Measurements from ENCODE around the gene GHRL.
"Not testable (repeated sequence)": the region's sequence is repeated elsewhere in the genome, so short reads cannot be mapped to it uniquely, and the experiment has no call there.

GHRL gene

GRCh38 chr3:10322352-10322710, 29.6 kb upstream of the GHRL start:
- peak; percentile 70 for DNase-seq

GRCh38 chr3:10321630-10322351, 29.0 kb upstream of the GHRL start:
- DNase-seq, result no peak

- no peak for DNase-seq
Observed at GRCh38 chr3:10320320-10320677, 27.6 kb upstream of the GHRL start.

GRCh38 chr3:10319804-10320203, 27.1 kb upstream of the GHRL start:
- DNase-seq, result no peak

GRCh38 chr3:10319251-10319650, 26.5 kb upstream of the GHRL start:
- no peak for DNase-seq

DNA sequence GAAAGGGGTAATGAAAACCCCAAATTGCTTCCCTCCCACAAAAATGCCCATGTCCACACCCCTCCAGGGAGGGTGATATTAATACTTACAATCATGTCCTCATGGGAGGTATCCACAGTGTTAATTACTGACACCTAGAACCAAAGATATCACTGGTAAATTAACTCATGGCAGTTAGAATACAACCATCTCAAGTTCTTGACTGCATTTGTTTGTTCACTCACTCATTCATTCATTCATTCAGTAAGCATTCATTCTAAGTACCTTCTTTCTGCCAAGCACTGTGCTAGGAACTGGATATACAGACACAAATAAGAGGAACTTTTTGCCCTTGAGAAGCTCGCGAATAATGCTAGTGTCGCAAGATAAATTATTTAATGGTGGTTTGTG, 25.2 kb upstream of the GHRL start:
- DNase-seq, result no peak

- no peak for DNase-seq
Observed at GRCh38 chr3:10317311-10317960, 24.7 kb upstream of the GHRL start.

DNA sequence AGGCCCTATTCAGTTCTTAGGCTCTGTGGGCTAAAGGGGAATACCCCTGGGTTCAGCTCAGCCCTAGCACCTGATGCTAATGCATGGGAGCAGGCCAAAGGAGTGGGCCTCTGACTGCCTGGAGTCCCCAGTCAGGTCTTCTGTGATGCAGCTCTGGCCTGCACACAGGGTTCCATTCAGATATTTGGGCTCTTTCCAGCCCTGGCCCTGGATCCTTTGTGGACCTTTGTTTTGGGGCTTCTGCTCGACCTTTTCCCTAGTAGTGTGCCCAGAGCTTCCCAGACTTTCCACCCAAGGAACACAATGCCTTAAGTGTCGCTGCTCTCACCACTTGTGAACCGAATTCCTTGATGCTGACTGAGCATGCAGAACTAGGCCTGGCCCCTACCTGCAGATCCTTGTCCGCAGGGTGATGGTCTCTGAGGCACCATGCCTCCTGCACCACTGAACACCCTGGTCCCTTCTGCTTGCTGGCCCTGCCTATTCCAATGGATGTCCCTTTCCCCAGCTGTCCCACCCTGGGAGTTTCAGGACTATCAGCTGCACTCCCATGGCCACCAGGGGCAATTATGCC, 23.1 kb upstream of the GHRL start:
- DNase-seq, result no peak

DNA sequence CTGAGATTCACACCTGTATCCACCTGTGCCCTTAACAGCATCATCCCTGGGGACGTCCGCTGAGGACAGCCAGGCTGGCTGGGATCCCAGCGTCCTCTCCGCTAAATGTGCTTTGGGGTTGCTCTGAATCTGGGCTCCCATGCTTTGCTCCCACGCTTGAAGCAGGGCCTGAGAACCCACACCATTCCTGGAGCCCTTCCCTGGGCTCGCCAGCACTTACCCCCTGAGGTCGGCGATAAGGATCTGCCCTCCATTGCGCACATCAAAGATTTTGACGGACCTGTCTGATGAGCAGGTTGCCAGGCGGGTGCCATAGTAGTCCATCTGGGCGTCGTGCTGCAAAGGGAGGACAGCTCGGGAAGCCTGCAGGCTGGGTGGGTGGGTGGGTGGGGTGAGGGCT, 22.4 kb upstream of the GHRL start:
- no peak for DNase-seq

DNA sequence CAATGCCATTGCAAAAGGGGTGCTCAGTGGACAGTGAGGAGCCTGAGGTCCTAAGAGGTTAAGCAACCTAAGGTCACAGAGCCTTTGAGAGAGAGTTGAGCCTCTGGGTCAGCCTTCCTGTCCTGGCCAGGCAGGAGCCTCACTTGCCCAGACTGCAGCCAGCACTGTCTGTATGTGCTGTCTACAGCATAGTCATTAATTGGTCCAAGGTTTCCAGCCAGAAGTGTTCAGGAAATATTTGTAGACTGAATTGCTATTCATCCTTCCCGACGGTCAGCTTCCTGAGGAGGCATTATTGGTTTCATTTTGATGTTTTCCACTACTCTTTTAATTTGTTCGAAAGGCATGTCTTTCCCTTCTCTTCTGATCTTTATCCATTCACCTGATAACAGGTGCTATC, 20.1 kb upstream of the GHRL start:
- DNase-seq, result no peak

GRCh38 chr3:10312391-10312790, 19.6 kb upstream of the GHRL start:
- no peak for DNase-seq

GRCh38 chr3:10311710-10312109, 19.0 kb upstream of the GHRL start:
- no peak for DNase-seq

DNA sequence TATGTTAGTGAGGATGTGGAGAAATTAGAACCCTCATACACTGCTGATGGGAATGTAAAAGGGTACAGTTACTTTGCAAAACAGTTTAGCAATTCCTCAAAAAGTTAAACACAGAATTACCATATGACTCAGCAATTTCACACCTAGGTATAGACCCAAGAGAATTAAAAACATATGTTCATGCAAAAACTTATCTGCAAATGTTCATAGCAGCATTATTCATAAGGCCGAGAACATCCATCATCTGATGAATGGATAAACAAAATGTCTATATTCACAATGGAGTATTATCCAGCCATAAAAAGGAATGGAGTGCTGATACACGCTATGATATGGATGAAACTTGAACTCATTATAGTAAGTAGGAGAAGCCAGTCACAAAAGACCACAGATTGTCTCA, 17.8 kb upstream of the GHRL start:
- no peak for DNase-seq

GRCh38 chr3:10309736-10310135, 17.0 kb upstream of the GHRL start:
- DNase-seq, result no peak

DNA sequence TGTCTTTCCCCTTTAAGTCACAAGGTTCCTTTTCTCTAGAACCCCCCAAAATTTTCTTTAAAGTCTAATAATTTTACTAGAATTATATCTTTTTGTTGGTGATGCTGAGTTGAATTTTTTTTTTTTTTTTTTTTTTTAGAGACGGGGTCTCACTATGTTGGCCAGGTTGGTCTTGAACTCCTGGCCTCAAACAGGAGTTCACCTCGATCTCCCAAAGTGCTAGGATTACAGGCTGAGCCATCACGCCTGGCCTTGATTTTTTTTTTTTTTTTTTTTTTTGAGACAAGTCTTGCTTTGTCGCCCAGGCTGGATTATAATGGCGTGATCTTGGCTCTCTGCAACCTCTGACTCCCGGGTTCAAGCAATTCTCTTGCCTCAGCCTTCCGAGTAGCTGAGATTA, 15.9 kb upstream of the GHRL start:
- DNase-seq, result no peak

GRCh38 chr3:10306156-10306555, 13.4 kb upstream of the GHRL start:
- no peak for DNase-seq

DNA sequence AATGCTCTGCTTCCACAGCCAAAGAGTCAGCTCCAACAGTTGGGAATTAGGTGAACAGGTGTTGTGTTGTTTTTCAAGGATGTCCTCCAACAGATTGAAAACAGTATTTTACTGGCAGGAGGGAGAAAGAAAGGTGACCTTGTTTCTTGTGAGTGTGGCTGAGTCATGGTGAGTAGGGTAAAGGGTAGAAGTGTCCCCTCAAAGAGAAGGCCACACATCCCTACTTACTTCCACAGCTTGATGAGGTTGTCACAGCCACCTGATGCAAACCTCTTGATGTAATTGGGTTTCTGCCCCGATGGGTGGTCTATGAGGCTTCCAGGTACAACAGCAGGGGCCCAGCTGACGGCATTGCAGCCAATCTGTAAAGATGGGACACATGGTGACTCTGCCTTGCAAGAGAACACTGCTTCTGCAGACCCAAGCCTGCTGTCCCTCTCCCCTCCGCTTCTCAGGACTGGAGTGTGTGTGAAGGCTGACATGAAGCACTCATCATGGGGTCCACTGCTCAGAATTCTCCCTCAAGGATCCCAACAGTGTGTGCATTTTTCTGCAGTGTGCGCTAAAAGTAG, 12.7 kb upstream of the GHRL start:
- DNase-seq, result no peak

DNA sequence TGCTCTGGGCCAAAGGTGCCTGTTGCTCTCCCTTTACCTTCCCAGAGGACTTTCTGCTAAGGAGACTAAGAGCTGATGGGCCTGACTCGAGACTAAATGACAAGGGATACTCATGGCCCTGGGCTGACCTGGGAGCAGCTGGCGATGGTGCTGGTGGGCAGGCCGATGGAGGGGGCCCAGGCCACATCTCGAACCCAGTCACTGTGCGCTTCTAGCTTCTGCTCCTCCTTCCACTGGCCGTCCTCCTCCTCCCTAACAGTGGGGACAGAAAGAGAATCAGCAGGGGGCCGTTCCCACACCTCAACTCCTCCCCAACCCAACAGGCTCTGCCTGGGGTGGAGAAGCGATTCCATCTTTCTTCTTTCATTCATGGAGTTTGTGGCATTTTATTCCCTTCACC, 12.2 kb upstream of the GHRL start:
- no peak for DNase-seq

DNA sequence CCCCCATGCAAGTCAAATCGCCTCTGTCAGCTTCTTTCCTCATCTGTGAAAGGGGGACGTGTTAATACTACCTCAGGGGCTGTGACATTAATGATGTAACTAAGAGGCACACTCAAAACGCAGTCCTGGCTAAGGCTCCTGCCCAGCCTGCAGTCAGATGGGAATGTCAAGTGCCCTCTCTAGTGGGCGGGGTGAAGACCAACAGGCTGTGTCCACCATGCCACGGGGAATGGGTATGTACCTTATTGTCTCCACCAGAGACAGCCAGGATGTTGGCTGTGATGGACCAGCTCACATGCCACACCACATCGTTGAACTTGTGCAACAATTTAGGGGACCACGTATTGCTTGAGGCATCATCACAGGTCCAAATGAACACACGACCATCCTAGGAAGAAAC, 11.0 kb upstream of the GHRL start:
- no peak for DNase-seq

- no peak for DNase-seq
Observed at GRCh38 chr3:10303105-10303504, 10.4 kb upstream of the GHRL start.

DNA sequence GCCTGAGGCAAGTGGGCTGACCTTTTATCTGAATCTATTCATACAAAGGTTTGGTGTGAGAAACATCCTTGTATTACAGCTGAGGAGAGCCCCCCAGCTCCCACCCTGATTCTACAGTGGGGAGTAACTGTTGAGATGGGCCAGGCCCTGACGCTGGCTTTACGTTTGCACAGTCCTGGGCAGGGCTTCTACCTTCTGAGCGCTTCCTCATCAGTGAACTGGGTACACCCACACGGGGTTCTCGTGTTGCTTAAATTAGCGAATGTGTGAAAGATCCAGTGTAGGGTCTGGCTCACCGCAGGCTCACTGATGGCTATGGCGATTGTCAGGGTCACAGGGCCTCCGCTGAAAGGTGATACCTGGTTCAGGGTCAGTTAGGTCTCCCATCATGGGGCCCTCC, 7.3 kb upstream of the GHRL start:
- no peak for DNase-seq

- no peak for DNase-seq
Observed at GRCh38 chr3:10299679-10300078, 6.9 kb upstream of the GHRL start.

DNA sequence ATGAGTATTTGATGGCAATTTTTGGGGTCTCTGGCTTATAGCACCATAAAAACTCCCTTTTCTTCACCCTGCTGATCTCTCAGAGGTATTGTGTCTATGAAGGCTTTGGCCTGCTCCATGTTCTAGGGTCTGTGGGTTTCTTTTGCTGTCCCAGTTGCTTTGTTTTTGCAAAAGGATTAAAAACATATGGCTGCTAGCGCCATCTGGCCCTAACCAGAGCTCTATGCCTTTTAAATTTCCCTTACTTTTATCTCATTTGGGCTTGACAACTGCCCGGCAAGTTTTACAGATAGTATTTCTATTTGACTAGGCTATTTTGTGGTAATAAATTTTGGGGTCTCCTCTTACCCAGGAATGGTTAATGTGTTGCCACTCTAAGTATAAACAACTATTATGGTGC, 6.4 kb upstream of the GHRL start:
- DNase-seq, result peak; percentile 26

DNA sequence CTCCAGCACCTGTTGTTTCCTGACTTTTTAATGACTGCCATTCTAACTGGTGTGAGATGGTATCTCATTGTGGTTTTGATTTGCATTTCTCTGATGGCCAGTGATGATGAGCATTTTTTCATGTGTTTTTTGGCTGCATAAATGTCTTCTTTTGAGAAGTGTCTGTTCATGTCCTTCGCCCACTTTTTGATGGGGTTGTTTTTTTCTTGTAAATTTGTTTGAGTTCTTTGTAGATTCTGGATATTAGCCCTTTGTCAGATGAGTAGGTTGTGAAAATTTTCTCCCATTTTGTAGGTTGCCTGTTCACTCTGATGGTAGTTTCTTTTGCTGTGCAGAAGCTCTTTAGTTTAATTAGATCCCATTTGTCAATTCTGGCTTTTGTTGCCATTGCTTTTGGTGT, 5.3 kb upstream of the GHRL start:
- DNase-seq, result not testable (repeated sequence)

Measured in OCI-M1 (cell line).